Lung (tissue), 12 donors: ENCODE measurements around the gene SLC2A8. TPM values are rescaled to one million over a fixed set of nuclear protein-coding genes. Genes with fewer than 3 reads are reported as not detected.

Source experiments
- ATAC-seq: fragments of 200-7000 bp; cut with Tn5 transposase; one replicate; pipeline ENCODE4 v1.9.1; 2020; ENCODE audit warnings: moderate number of reproducible peaks; ENCODE audit not compliant: insufficient read depth, low FRiP score
- DNase-seq, 3 donors: peaks; one replicate each; pipeline ENCODE4 v3.0.0-alpha.2; 2013 to 2017
- H3K27ac ChIP-seq, 2 donors: one replicate each; pipeline ENCODE4 v1.5.1; 2013; ENCODE audit warnings: mild to moderate bottlenecking in 2 of 2, moderate library complexity in 2 of 2, control low read depth in 1 of 2, inconsistent platforms in 1 of 2, low read depth in 1 of 2, low read length in 1 of 2
- H3K27me3 ChIP-seq, 3 donors: one replicate each; pipeline ENCODE4 v1.5.1; 2013; ENCODE audit warnings: low read length in 2 of 3; ENCODE audit not compliant: control insufficient read depth in 3 of 3, insufficient read depth in 3 of 3
- H3K36me3 ChIP-seq, 4 donors: one replicate each; pipeline ENCODE4 v1.5.1; 2013; ENCODE audit warnings: low read length in 4 of 4, mild to moderate bottlenecking in 1 of 4, moderate library complexity in 1 of 4; ENCODE audit not compliant: control insufficient read depth in 4 of 4, insufficient read depth in 4 of 4
- H3K4me1 ChIP-seq, 5 donors: one replicate each; pipeline ENCODE4 v1.5.1; 2013; ENCODE audit warnings: low read length in 5 of 5, mild to moderate bottlenecking in 2 of 5, moderate library complexity in 1 of 5; ENCODE audit not compliant: control insufficient read depth in 5 of 5, insufficient read depth in 5 of 5
- H3K4me3 ChIP-seq: one replicate; pipeline ENCODE4 v1.5.1; 2013; ENCODE audit warnings: mild to moderate bottlenecking, control low read depth, moderate library complexity
- H3K9ac ChIP-seq, 2 donors: one replicate each; pipeline ENCODE4 v1.5.1; 2013; ENCODE audit warnings: low read length in 2 of 2, control low read depth in 1 of 2; ENCODE audit not compliant: insufficient read depth in 1 of 2
- H3K9me3 ChIP-seq, 4 donors: one replicate each; pipeline ENCODE4 v1.5.1; 2013; ENCODE audit warnings: low read length in 3 of 4, mild to moderate bottlenecking in 1 of 4, moderate library complexity in 1 of 4; ENCODE audit not compliant: control insufficient read depth in 4 of 4, insufficient read depth in 3 of 4
- CTCF ChIP-seq: IDR thresholded peaks from 2 replicates; pipeline ENCODE4 v1.5.1; 2012; ENCODE audit warnings: mild to moderate bottlenecking; ENCODE audit errors: control extremely low read depth, extremely low read depth
- WGBS, 2 donors: extraction: QIAGEN DNeasy Blood & Tissue Kit; methylation state at CpG; one replicate each; pipeline ENCODE4 v1.1.7; 2013; 5-methylcytosine and 5-hydroxymethylcytosine counted together
- polyA plus RNA-seq, 2 donors: library from polyadenylated mRNA; stranded (reverse); fragments of 200-250 nt; gene quantifications; one replicate each; pipeline ENCODE4 v1.2.1, GENCODE V29; 2013
- total RNA-seq, 2 donors: library from RNA; depleted of rRNA in 1 of 2; stranded (reverse); fragments of >200 nt in 1 of 2; gene quantifications; one replicate each; pipeline ENCODE4 v1.2.1, GENCODE V29; 2014 to 2021
- donor health status: control.
- donor health status: control.
- donor health status: Bipolar disorder and iron deficiency.
- donor health status: healthy.
- donor health status: DM: yes; HTN: yes; CAD: no.

SLC2A8 gene
- total and polyA plus RNA-seq, 4 donors = 8.9 to 18.8 (median 16.3) TPM

GRCh38 chr9:127419348-127419747, 22.4 kb downstream of the SLC2A8 start:
- DNase-seq (no peak), ATAC-seq (no peak)
- no peaks in the 10 kb centered on the region for H3K9me3 ChIP-seq
- peak overlapping the region in 1 of 2 donors; percentile 73 for H3K9ac ChIP-seq
- no peak for TF ChIP-seq CTCF
- H3K27ac ChIP-seq = no peak overlapping the region
- no peak overlapping the region for H3K4me3 ChIP-seq
- H3K27me3 ChIP-seq = no peaks in the 10 kb centered on the region
- peaks cover 0 to 12% (median 7%) of the 10 kb centered on the region in 5 donors for H3K4me1 ChIP-seq
- peaks cover 0 to under 1% (median 0%) of the 10 kb centered on the region in 4 donors for H3K36me3 ChIP-seq
- WGBS, 2 donors = 76 to 84% methylated on average over 6 of the region's 6 CpGs

GRCh38 chr9:127421057-127421456, 24.1 kb downstream of the SLC2A8 start:
- 94 to 95% methylated on average over 7 of the region's 7 CpGs for WGBS, 2 donors
- ATAC-seq (no peak), DNase-seq (no peak)
- Histone ChIP-seq H3K27ac (no peak overlapping the region), H3K36me3 (peaks cover 0 to 2% (median 0%) of the 10 kb centered on the region in 4 donors), H3K4me3 (no peak overlapping the region), H3K27me3 (no peaks in the 10 kb centered on the region), H3K4me1 (peaks cover 0 to 19% (median 10%) of the 10 kb centered on the region in 5 donors), H3K9ac (no peak overlapping the region), H3K9me3 (no peaks in the 10 kb centered on the region)
- no peak for TF ChIP-seq CTCF

GRCh38 chr9:127422133-127422782, 25.3 kb downstream of the SLC2A8 start:
- Histone ChIP-seq H3K4me1 (peaks cover 0 to 19% (median 10%) of the 10 kb centered on the region in 5 donors), H3K27me3 (no peaks in the 10 kb centered on the region), H3K4me3 (no peak overlapping the region), H3K9ac (no peak overlapping the region), H3K9me3 (no peaks in the 10 kb centered on the region), H3K36me3 (peaks cover 0 to 2% (median 0%) of the 10 kb centered on the region in 4 donors), H3K27ac (no peak overlapping the region)
- TF ChIP-seq CTCF = no peak
- 92 to 95% methylated on average over 10 of the region's 10 CpGs for WGBS, 2 donors
- no peak for ATAC-seq
- DNase-seq = no peak
